HUES48 (cell line): ENCODE data around the gene ENOX1.

ENCODE experiments used
- H3K27ac ChIP-seq: one replicate; pipeline ENCODE4 v1.7.0; 2013; ENCODE audit warnings: low read depth, low read length, inconsistent platforms
- H3K27me3 ChIP-seq: 2 replicates; pipeline ENCODE4 v1.6.1; 2013; ENCODE audit warnings: mild to moderate bottlenecking, low read length; ENCODE audit not compliant: control insufficient read depth, insufficient read depth
- H3K36me3 ChIP-seq: 2 replicates; pipeline ENCODE4 v1.6.1; 2013; ENCODE audit warnings: low read length; ENCODE audit not compliant: control insufficient read depth, insufficient read depth
- H3K4me1 ChIP-seq: 2 replicates; pipeline ENCODE4 v1.6.1; 2013; ENCODE audit warnings: mild to moderate bottlenecking, low read length; ENCODE audit not compliant: control insufficient read depth, insufficient read depth
- H3K4me3 ChIP-seq: 2 replicates; pipeline ENCODE4 v1.5.1; 2013; ENCODE audit warnings: mild to moderate bottlenecking, low read depth, low read length
- H3K9ac ChIP-seq: 2 replicates; pipeline ENCODE4 v1.6.1; 2013; ENCODE audit warnings: mild to moderate bottlenecking, low read depth, low read length, moderate library complexity
- H3K9me3 ChIP-seq: 2 replicates; pipeline ENCODE4 v1.6.1; 2013; ENCODE audit warnings: low read length; ENCODE audit not compliant: control insufficient read depth, insufficient read depth

ENOX1 gene

GRCh38 chr13:43257765-43258164, 529.0 kb downstream of the ENOX1 start:
- H3K27ac ChIP-seq = no peak overlapping the region

GRCh38 chr13:43251961-43252360, 534.8 kb downstream of the ENOX1 start:
- Histone ChIP-seq H3K4me3 (no peak overlapping the region), H3K27ac (no peak overlapping the region), H3K4me1 (no peaks in the 10 kb centered on the region), H3K36me3 (no peaks in the 10 kb centered on the region), H3K9ac (no peak overlapping the region), H3K9me3 (no peaks in the 10 kb centered on the region), H3K27me3 (no peaks in the 10 kb centered on the region)

More at GRCh38 chr13:43257765-43258164, 529.0 kb downstream of the ENOX1 start:
- no peak overlapping the region for H3K4me3 ChIP-seq
- H3K36me3 ChIP-seq = no peaks in the 10 kb centered on the region
- H3K9me3 ChIP-seq = no peaks in the 10 kb centered on the region
- no peak overlapping the region for H3K9ac ChIP-seq
- no peaks in the 10 kb centered on the region for H3K27me3 ChIP-seq
- no peaks in the 10 kb centered on the region for H3K4me1 ChIP-seq

GRCh38 chr13:43246382-43246781, 540.4 kb downstream of the ENOX1 start:
- H3K4me3 ChIP-seq = no peak overlapping the region
- no peaks in the 10 kb centered on the region for H3K27me3 ChIP-seq
- no peaks in the 10 kb centered on the region for H3K4me1 ChIP-seq
- H3K9me3 ChIP-seq = no peaks in the 10 kb centered on the region
- no peak overlapping the region for H3K9ac ChIP-seq
- no peaks in the 10 kb centered on the region for H3K36me3 ChIP-seq
- H3K27ac ChIP-seq = no peak overlapping the region

- H3K27me3 ChIP-seq = no peaks in the 10 kb centered on the region
- H3K36me3 ChIP-seq = no peaks in the 10 kb centered on the region
- no peaks in the 10 kb centered on the region for H3K4me1 ChIP-seq
- no peak overlapping the region for H3K9ac ChIP-seq
- no peak overlapping the region for H3K27ac ChIP-seq
- H3K9me3 ChIP-seq = no peaks in the 10 kb centered on the region
- no peak overlapping the region for H3K4me3 ChIP-seq
These were observed 541.3 kb downstream of the ENOX1 start for GRCh38 chr13:43245374-43245964.

- Histone ChIP-seq H3K9ac (no peak overlapping the region), H3K36me3 (no peaks in the 10 kb centered on the region), H3K9me3 (no peaks in the 10 kb centered on the region), H3K4me1 (no peaks in the 10 kb centered on the region), H3K4me3 (no peak overlapping the region), H3K27me3 (no peaks in the 10 kb centered on the region), H3K27ac (no peak overlapping the region)
These were observed 542.3 kb downstream of the ENOX1 start for GRCh38 chr13:43244481-43244880.

- no peaks in the 10 kb centered on the region for H3K36me3 ChIP-seq
- no peak overlapping the region for H3K4me3 ChIP-seq
- H3K9me3 ChIP-seq = no peaks in the 10 kb centered on the region
- no peaks in the 10 kb centered on the region for H3K4me1 ChIP-seq
- no peak overlapping the region for H3K27ac ChIP-seq
- H3K9ac ChIP-seq = no peak overlapping the region
- H3K27me3 ChIP-seq = no peaks in the 10 kb centered on the region
These were observed 543.1 kb downstream of the ENOX1 start for GRCh38 chr13:43243711-43244110.

- Histone ChIP-seq H3K9me3 (no peaks in the 10 kb centered on the region), H3K9ac (no peak overlapping the region), H3K27me3 (no peaks in the 10 kb centered on the region), H3K27ac (no peak overlapping the region), H3K36me3 (no peaks in the 10 kb centered on the region), H3K4me3 (no peak overlapping the region), H3K4me1 (no peaks in the 10 kb centered on the region)
These were observed 544.7 kb downstream of the ENOX1 start for GRCh38 chr13:43242040-43242439.

- Histone ChIP-seq H3K9ac (no peak overlapping the region), H3K27ac (no peak overlapping the region), H3K9me3 (no peaks in the 10 kb centered on the region), H3K36me3 (no peaks in the 10 kb centered on the region), H3K4me1 (no peaks in the 10 kb centered on the region), H3K4me3 (no peak overlapping the region), H3K27me3 (no peaks in the 10 kb centered on the region)
These were observed 546.5 kb downstream of the ENOX1 start for GRCh38 chr13:43240278-43240677.

- no peak overlapping the region for H3K27ac ChIP-seq
- no peak overlapping the region for H3K9ac ChIP-seq
- H3K4me1 ChIP-seq = no peaks in the 10 kb centered on the region
- no peaks in the 10 kb centered on the region for H3K27me3 ChIP-seq
- no peaks in the 10 kb centered on the region for H3K9me3 ChIP-seq
- H3K4me3 ChIP-seq = no peak overlapping the region
- no peaks in the 10 kb centered on the region for H3K36me3 ChIP-seq
These were observed 547.4 kb downstream of the ENOX1 start for GRCh38 chr13:43239275-43239840.

- no peaks in the 10 kb centered on the region for H3K27me3 ChIP-seq
- H3K4me1 ChIP-seq = no peaks in the 10 kb centered on the region
- H3K27ac ChIP-seq = no peak overlapping the region
- H3K36me3 ChIP-seq = no peaks in the 10 kb centered on the region
- H3K9ac ChIP-seq = no peak overlapping the region
- H3K9me3 ChIP-seq = no peaks in the 10 kb centered on the region
- no peak overlapping the region for H3K4me3 ChIP-seq
These were observed 548.3 kb downstream of the ENOX1 start for GRCh38 chr13:43238341-43239083.

- H3K9ac ChIP-seq = no peak overlapping the region
- H3K27ac ChIP-seq = no peak overlapping the region
- no peaks in the 10 kb centered on the region for H3K27me3 ChIP-seq
- H3K4me1 ChIP-seq = no peaks in the 10 kb centered on the region
- no peak overlapping the region for H3K4me3 ChIP-seq
- no peaks in the 10 kb centered on the region for H3K9me3 ChIP-seq
- H3K36me3 ChIP-seq = no peaks in the 10 kb centered on the region
These were observed 549.2 kb downstream of the ENOX1 start for GRCh38 chr13:43237616-43238015.
